ENCODE results near the gene FADS2.

DNA sequence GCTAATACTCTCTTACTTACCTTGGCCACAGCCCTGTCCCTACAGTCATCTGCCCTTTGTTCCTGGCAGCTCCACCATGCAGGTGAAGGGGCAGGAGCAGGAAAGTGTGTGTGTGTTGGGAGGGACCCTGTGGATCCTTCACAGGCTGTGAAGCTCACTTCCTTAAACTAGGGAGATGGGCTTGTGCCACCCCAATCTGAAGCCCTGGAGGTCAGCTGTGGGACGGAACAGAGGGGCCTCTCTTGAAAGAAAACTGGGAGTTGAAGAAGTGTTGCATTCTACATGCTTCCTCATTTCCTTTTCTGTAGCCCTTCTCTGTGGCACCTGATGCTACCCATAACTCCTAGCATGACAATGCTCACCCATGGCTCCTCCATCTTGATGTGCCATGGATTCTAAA, 23.0 kb upstream of the FADS2 start:
- TF ChIP-seq, protein P1, sequence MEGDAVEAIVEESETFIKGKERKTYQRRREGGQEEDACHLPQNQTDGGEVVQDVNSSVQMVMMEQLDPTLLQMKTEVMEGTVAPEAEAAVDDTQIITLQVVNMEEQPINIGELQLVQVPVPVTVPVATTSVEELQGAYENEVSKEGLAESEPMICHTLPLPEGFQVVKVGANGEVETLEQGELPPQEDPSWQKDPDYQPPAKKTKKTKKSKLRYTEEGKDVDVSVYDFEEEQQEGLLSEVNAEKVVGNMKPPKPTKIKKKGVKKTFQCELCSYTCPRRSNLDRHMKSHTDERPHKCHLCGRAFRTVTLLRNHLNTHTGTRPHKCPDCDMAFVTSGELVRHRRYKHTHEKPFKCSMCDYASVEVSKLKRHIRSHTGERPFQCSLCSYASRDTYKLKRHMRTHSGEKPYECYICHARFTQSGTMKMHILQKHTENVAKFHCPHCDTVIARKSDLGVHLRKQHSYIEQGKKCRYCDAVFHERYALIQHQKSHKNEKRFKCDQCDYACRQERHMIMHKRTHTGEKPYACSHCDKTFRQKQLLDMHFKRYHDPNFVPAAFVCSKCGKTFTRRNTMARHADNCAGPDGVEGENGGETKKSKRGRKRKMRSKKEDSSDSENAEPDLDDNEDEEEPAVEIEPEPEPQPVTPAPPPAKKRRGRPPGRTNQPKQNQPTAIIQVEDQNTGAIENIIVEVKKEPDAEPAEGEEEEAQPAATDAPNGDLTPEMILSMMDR (optimal IDR thresholded peaks at IDR 0.05 in 1 of 3, IDR thresholded peaks at IDR 0.05 in 1 of 3, conservative IDR thresholded peaks at IDR 0.05 in 1 of 3; ENCODE audit: extremely low read depth in 1 of 3, insufficient read depth in 2 of 3, low read length in 3 of 3) = no peak
- TF ChIP-seq EZH2 (IDR thresholded peaks at IDR 0.05; ENCODE audit: low read length) = no peak
